Measurements from ENCODE around the gene ATRAID. TPM values are rescaled to one million over a fixed set of nuclear protein-coding genes. Genes with fewer than 3 reads are reported as not detected.
A peak's percentile ranks its signal among the peaks of the same experiment; 100 is the strongest.

ATRAID gene
- total RNA-seq, 3 donors from 2014 or later, result 82.0 to 88.8 (median 85.2) TPM

GRCh38 chr2:27212626-27213471 lies 1.0 kb downstream of the ATRAID start:
- H3K4me1 ChIP-seq (ENCODE audit: low read depth), result peaks cover 33% of the 10 kb centered on the region
- ATAC-seq (peak; percentile 35), DNase-seq (peak in 1 of 3 donors; percentile 12)
- no peak for TF ChIP-seq CTCF (IDR thresholded peaks at IDR 0.05)
- no peaks in the 10 kb centered on the region for H3K36me3 ChIP-seq (ENCODE audit: low read depth)
- intact Hi-C loops (cut with DNase I, micrococcal nuclease), result loop anchor here in 1 of 2 donors (10.0 kb wide), 1 partner anchor 118 kb away; no protein-coding TSS in a partner anchor
- H3K9me3 ChIP-seq, result no peaks in the 10 kb centered on the region
- peak overlapping the region; percentile 54 for H3K4me3 ChIP-seq

GRCh38 chr2:27214941-27215340 lies 3.1 kb downstream of the ATRAID start:
- DNase-seq (no peak), ATAC-seq (no peak)
- no peak for TF ChIP-seq CTCF (IDR thresholded peaks at IDR 0.05)
- no peaks in the 10 kb centered on the region for H3K36me3 ChIP-seq (ENCODE audit: low read depth)
- intact Hi-C loops (cut with DNase I, micrococcal nuclease), result loop anchor here in 1 of 2 donors (10.0 kb wide), 1 partner anchor 120 kb away; no protein-coding TSS in a partner anchor
- H3K9me3 ChIP-seq, result no peaks in the 10 kb centered on the region
- peaks cover 32% of the 10 kb centered on the region for H3K4me1 ChIP-seq (ENCODE audit: low read depth)
- no peak overlapping the region for H3K4me3 ChIP-seq

GRCh38 chr2:27216416-27217137 lies 4.7 kb downstream of the ATRAID start:
- no peak for TF ChIP-seq CTCF (IDR thresholded peaks at IDR 0.05)
- intact Hi-C loops (cut with DNase I, micrococcal nuclease), result loop anchor here in 1 of 2 donors (10.0 kb wide), 1 partner anchor 122 kb away; no protein-coding TSS in a partner anchor
- DNase-seq, result peak in 2 of 3 donors; percentile 19 to 27

GRCh38 chr2:27217173-27218121 lies 5.6 kb downstream of the ATRAID start, which contains the start of gene CAD:
CAD (plus strand) TSS chr2:27217369; CDS start chr2:27217552, 183 bp downstream.
- ATAC-seq, result peak; percentile 96
- Histone ChIP-seq H3K9me3 (no peaks in the 10 kb centered on the region), H3K36me3 (ENCODE audit: low read depth) (no peaks in the 10 kb centered on the region), H3K4me1 (ENCODE audit: low read depth) (peaks cover 20% of the 10 kb centered on the region), H3K4me3 (peak within 1 kb of the TSS; percentile 42)
- intact Hi-C loops (cut with DNase I, micrococcal nuclease), result loop anchor here in 1 of 2 donors (10.0 kb wide), 1 partner anchor 123 kb away; no protein-coding TSS in a partner anchor
- no peak for TF ChIP-seq CTCF (IDR thresholded peaks at IDR 0.05)
- DNase-seq, result peak; percentile 89 to 92 (median 92)

More at GRCh38 chr2:27216416-27217137, 4.7 kb downstream of the ATRAID start:
- Histone ChIP-seq H3K4me1 (ENCODE audit: low read depth) (peaks cover 20% of the 10 kb centered on the region), H3K36me3 (ENCODE audit: low read depth) (no peaks in the 10 kb centered on the region), H3K4me3 (no peak overlapping the region), H3K9me3 (no peaks in the 10 kb centered on the region)
- ATAC-seq, result no peak
